GM21367 (cell line): ENCODE data around the gene RASAL3.
A peak's percentile ranks its signal among the peaks of the same experiment; 100 is the strongest.
"Not testable (repeated sequence)": the region's sequence is repeated elsewhere in the genome, so short reads cannot be mapped to it uniquely, and the experiment has no call there.

ENCODE experiments used
- ATAC-seq: cut with Tn5 transposase; IDR thresholded peaks from one replicate; pipeline ENCODE4 v1.9.1; 2021; ENCODE audit not compliant: unreplicated experiment

The RASAL3 gene

DNA sequence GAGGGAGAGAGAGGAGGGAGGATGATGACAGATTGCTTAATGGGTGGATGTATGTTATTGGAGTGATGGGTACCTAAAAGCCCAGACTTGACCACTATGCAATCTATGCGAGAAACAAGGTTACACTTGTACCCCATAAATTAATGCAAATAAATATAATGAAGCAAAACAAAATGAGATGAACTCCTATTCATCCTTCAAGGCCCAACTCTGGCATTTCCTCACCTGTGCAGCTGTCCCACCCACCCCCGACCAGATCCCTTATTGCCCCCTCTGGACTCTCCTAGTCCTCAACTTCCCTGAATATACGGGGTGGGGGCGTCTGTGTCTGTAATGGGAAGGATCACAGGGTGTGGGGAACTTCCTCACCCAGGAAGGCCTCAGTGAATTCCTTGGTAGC is 10.8 kb upstream of the RASAL3 start:
- ATAC-seq = no peak

DNA sequence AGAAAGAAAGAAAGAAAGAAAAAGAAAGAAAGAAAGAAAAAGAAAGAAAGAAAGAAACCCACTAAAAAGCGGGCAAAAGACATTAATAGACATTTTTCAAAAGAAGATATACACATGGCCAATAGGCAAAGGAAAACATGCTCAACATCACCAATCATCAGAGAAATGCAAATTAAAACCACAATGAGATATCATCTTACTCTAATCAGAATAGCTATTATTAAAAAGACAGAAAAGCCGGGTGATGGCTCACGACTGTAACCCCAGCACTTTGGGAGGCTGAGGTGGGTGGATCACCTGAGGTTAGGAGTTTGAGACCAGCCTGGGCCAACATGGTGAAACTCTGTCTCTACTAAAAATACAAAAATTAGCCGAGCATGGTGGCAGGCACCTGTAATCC is 9.5 kb upstream of the RASAL3 start:
- ATAC-seq = not testable (repeated sequence)

DNA sequence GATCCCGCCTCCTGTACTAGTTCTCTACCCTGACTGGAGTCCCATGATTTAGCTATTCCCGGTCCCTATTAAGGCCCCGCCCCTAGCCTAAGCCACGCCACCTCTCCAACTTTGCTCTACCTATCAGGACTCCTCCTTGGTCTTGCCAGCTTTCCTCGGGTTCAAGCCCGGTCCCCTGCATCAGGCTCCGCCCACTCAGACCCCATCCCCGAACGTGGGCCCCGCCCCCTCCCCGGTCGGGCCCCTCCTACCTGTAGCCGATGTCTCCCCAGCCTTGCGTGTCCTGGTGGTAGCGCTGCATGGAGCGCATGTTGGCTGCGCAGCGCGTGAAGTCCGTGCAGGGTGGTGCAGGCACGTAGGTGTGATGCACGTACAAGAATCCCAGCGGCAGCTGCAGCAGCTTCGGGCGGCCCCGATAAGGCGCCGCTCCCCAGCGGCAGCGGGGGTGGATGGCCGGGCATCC is 7.3 kb upstream of the RASAL3 start:
- ATAC-seq = no peak

DNA sequence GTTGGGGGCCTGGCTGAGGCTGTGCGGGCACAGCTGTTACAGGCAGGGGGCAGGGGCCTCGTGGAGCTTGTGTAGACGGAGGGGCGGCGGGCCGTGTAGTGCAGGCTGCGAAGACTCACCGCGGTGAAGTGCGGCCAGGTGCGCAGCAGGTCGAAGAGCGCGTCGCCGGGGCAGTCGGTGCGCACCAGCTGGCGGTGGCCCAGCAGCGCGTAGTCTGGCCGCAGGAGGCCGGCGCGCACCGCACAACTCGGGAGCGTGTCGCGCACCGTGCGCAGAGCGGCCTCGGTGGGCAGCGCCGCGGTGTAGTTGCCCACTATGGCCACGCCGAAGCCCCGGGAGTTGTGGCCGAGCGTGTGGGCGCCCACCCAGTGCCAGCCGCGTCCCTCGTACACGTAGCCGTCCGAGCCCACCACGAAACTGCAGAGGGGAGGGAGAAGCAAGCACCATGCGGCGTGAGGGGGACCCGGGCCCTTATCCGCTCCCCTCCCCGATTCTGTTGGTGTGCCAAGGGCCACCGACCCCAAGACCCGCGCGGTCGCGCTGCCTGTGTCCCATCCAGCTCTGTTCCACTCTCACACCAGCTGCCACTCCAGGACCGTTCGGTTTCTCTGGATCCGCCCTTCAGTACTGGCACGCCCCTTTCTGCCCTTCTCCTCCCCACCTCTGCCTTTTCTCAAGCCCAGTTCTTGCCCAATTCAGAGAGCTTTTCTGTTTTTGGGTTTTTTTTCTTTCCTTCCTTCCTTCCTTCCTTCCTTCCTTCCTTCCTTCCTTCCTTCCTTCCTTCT is 5.4 kb upstream of the RASAL3 start:
- no peak for ATAC-seq

DNA sequence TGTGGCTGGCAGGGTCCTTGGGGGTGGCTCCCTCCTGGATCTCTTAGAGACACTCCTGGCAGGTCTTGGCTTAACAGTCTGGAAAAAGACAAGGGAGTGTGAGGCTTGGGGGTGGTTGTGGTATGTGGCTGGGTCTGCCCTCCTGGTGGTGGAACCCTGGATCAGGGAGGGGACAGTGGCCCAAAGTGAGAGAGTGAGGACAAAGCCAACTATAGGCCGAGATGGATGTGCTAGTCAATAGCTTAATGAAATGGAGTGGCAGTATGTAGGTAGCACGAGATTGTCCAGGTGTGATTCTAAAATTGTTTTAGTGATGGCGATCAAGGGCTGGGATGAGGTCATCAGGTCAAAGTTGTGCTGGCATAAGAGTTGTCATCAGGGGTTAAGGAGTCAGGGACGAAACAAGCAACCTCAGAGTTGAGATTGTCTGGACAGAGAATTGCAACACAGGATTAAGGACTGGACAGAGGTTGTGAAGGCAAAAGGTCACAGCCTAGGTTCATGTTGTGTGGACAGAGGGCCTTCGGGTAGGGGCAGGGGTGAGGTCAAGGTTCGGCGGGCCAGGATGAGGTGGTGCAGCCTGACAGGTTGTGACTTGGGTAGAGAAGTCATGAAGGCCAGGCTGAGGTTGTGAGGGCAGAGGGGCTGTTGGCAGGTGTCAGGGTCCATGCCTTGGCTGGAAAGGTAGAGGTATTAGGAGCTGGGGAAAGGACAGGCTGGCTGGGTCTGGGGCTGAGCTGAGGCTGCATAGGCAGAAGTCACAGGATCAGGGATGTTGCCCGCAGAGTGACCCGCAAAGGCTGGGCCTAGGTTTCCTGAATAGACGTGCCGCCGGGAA is 4.5 kb upstream of the RASAL3 start:
- no peak for ATAC-seq

DNA sequence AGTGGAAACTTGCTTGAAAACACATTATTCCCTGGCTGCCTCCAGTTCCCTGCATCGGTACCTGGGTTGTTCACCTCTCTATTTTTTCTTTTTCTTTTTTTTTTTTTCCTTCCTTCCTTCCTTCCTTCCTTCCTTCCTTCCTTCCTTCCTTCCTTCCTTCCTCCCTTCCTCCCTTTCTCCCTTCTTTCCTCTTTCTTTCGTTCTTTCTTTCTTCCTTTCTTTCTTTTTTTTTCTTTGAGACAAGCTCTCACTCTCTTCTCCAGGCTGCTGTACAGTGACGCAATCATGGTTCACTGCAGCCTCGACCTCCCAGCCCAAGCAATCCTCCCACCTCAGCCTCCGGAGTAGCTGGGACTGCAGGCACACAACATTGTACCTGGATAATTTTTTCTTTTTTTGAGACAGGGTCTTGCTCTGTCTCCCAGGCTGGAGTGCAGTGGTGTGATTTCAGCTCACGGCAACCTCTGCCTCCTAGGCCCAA is 3.4 kb upstream of the RASAL3 start:
- ATAC-seq = no peak

DNA sequence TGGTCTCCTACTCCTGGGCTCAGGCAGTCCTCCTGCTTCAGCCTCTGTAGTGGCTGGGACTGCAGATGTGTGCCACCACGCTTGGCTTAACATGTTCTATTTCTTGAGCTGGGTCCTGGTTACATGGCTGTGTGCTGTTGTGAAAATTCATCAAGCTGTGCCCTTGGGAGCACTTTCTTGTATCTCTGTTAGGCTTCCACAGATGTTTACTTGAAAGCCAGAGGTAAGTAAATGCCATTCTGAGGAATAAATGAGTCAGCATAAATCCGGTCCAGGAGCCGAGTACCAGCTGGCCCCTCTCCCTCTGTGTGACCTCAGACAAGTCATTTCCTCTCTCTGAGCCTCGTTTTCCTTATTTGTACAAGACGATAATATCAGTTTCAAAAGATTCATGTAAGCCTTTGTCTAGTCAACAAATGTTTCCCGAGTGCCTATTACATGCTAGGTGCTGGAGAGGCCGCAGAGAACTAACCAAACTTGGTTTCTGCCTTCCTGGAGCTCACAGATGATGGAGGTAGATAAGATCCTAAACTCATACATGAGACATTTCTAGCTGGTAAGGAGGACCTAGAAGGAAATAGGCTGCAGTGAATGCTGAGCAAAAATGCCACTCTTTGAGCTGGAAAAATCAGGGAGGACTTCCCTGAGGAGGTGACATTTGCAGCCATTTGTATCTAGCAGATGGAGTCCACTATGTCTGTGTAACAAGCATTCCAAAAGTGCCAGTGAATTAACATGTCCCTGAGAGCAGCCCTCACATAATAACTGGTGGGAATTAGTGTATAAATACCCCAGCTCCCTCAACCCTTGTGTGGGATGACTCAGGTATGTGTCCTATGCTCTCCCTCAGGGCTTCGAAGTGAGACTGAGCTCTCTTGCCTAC is 2.7 kb upstream of the RASAL3 start:
- no peak for ATAC-seq

DNA sequence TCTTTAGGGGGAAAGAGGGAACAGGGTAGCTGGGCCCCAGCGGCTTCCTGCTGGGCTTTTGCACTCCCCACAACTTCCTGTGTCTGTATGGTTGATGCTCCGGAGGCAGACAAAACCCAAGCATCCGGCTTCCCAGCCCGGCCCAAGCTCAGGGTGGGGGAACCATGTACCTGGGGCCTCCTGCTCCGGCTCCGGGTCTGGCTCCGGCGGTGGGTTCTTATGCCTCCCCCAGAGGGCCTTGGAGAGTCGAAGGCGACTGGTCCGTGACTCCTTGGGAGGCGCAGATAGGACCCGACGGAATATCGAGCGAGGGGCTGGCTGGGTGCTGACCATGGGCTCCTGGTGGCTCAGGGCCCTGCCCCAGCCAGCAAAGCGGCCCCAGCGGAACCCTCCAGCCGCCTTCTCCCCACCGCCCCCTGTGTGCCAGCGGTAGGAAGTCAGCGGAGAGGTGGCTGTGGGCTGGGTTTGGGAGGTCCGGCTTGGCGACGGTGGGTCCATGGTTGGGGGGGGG is 428 bp downstream of the RASAL3 start:
- peak; percentile 20 for ATAC-seq

DNA sequence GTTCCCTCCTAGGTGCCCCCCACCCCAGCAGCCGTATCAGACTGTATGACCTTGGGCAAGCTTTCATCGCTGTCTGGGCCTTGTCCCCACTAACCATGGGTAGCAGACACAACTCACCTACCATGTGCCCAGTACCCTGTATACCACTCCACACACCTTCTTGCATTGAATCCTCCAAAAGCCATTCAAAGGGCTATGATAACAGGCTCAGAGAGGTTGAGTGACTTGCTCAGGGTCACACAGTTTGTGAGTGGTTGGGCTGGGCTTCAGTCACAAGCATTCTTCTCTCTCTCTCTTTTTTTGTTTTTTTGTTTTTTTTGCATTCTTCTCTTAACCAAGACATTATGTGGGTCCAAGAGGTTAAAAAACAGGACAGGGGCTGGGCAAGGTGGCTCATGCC is 2.6 kb downstream of the RASAL3 start:
- no peak for ATAC-seq

DNA sequence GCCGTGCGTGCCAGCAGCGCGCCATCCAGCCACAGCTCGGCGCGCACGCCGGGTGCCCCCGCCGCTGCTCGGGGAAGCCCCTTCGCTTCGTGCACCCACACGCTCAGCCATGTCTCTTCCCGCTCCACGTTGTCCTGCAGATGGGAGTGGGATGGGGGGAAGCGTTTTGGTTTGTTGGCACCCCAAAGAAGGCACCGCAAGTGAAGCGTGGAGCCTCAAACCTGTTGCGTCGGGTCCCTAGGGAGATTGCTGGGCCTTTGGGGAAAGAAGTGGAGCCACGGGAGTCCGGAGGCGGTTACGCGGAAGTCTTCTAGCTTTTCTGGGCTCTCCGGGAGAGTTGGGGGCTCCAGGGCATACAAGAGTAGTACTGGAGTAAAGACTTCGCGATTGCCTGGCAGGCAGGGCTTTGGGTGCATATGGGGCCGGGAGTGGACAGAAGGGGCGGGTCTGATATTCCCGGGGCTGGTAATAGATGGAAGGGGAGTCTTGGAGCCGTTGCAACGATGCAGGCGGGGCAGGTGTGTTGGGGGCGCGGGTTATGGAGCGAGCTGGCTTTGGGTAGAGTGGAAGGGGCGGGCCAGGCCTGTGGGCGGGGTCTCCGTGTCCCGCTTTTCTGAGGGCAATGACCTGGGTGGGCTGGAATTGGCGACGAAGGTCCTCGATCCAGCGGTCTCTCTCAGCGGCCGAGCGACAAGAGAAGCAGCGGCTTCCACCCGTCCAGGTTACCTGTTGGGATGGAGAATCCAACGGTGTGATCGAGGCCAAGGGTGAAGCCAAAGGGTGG is 6.5 kb downstream of the RASAL3 start:
- ATAC-seq = no peak

DNA sequence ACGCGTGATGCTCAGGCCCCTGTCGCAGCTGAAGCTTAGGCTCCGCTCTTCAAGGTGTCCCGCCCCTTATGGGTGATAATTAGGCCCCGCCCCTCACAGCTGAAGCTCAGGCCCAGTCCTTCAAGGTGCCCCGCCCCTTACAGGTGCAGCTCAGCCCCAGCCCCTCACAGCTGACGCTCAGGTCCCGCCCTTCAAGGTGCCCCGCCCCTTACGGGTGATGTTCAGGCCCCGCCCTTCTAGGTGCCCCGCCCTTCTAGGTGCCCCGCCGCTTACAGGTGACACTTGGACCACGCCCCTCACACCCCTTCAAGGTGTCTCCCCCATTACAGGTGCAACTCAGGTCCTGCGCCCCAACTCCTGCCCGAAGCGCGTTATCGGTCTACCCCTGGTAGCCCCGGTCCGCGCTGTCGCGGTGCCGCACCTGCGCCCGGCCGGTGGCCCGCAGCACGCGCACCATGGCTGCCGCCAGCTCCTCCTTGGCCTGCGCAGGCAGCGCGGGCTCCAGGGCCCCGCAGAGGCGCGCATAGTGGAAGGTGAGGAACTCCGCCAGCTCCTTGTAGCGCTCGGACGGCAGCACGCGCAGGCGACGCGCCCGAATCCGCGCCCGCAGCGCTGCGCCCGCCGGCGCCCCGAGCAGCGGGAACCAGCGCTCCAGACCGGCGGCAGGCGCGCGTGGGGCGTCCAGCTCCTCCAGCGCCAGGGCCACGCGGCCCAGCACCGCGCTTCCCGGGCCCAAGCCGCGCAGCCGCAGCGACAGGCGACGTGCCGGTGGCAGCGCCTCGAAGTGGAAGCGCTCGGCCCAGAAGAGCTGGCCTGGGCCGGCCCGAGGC is 7.3 kb downstream of the RASAL3 start:
- no peak for ATAC-seq

DNA sequence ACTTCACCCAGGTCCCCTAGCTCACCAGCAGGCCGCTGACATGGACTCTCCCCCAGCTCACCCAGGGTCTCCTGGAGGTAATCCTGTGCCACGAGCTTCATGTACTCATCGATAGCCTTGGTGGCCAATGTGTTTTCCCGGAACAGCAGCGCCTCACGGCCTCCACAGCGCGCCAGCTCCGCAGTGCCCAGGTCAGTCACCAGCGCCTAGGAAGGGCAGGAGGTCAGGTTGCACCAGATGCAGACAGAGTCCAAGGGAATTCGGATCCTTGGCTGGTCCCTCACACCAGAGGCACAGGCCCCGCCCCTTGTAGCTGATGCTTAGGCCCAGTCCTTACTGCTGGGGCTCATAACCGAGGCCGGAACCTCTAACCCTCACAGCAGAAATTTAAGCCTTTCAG is 7.9 kb downstream of the RASAL3 start:
- ATAC-seq = no peak

DNA sequence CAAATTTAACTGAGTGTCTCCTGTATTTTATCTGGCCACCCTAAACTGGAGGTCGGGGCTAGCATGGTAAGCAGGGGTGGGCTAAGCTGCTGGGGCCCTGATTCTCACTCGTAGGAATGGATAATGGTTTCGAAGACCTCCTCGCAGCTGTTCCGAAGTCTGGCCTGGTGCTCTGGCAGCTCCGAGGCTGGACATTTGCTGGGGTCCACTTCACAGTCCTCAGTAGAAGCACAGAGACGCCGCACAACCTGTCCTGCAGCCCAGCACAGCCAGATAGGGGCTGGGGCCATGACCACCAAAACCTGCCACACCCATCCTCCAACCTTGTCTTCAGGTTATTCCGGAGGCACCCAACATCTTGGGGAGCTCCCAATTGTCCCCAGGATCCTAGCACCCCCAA is 8.3 kb downstream of the RASAL3 start:
- no peak for ATAC-seq

DNA sequence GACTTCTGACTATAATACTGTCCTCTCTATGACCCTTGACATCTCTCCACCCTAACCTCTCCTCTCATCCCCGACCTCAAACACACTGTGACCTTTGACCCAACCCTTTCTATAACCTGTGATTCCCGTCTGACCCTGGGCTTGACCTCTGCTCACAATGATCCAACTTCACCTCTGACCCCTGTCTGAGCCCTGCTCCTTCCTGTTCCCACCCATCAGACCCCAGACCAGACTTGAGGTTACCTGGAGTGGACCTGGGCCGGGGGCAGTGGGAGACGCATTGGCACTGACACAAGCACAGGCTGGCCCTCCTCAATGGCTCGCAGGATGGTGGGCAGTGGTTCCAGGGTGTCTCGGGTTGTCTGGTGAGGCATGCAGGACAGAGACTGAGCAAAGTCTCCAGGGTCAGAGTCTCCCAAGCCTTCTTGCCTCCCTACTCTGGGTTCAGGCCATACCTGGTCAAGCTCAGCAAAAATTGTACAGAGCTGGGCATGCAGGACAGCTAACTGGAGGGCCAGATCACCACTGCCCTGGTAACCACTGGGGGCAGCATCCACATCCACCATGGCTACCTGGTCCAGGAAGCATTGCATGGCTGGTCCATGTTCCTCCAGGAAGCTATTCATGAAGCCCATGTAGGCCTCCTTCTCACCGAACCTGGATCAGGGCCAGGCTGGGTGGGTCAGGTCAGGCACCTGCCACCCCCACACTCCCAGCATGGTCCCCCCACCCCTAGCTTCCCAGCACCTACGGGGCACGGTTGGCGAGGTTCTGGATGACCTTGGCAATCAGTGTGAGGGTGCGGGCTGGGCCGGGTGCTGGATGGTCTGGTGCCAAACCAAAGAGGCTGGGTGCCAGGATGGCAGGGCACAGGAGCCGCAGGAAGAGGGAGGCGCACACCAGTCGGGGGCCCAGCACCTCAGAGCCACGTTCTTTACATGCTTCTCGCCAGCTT is 10.2 kb downstream of the RASAL3 start:
- ATAC-seq = no peak

DNA sequence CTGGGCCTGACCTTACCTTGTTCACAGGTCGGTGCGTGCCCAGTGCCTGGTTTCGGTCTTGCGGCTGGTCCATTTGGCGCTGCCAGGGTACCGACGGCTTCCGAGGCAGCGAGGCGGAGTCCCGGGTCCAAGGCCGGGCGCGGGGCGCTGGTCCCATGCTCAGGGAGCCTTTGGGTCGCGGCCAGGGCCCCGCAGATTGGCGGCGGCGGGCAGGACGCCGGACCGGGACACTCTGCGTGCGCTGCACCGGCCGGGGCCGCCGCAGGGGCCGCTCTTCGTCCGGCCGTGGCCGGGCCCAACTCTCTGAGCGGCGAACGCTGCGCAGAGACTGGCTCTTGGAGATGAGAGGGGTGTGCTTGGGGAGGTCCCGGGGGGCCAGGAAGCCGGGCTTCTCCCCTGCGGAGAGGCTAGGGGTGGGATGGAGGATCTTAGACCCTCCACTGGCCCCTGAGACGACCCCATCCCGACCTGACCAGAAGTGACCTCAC is 11.2 kb downstream of the RASAL3 start:
- ATAC-seq = no peak

DNA sequence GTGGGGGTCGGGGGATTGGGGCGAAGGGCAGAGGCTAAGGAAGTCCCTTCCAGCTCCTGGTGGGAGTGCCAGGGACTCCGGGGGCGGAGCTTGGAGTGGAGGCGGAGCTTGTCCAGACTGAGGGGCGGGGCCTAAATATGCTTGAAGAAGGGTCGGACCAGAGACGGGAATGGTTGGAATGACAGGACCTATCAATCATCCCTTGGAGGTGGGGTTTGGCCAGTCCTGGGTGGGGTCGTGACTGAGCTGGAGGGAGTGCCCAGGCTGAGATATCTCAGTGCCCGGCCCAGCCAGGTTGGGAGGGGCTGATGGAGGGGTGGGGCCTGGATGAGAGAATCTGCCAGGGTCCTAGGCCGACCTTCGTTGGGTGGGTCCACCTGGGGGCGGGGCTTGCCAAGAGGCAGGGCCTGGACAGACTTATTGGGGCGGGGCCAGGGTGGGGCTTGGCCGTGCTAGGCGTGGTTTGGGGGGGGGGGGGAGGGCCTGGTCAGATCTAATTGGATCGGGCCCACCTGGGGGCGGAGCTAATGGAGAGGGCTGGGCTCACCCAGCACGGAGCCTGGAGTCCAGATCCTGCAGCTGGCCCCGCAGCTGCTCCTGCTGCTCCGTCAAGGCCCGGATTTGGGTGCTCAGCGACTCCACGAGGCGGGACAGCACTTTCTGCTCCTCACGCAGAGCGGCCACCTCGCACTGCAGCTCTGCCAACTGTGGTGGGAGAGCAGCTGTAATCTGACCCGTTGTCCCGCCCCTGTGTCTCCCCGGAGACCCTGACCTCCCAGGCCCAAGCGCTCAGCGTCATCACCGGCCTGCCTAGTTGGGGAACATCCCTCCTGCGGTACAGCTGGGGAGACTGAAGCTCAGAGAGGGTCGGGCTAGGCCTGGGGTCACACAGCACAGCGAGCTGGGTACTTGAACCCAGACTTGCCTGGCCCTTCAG is 12.0 kb downstream of the RASAL3 start:
- ATAC-seq = no peak

DNA sequence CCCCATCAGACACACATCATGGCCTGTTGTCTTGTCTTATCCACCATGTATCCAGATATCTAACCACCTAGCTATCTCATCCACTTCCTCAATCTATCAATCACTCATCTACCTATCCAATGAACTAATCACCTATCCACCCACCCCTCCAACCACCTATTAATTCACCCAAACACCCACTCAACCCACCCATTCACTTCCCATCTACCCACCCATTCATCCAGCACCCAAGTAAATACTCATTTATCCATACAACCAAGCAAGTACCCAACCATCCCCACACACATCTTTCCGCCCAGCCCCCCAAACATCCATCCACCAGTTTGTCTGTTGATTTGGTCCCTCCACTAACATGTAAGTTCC is 13.8 kb downstream of the RASAL3 start:
- no peak for ATAC-seq
